ENCODE data around the gene SS18L1.

DNA sequence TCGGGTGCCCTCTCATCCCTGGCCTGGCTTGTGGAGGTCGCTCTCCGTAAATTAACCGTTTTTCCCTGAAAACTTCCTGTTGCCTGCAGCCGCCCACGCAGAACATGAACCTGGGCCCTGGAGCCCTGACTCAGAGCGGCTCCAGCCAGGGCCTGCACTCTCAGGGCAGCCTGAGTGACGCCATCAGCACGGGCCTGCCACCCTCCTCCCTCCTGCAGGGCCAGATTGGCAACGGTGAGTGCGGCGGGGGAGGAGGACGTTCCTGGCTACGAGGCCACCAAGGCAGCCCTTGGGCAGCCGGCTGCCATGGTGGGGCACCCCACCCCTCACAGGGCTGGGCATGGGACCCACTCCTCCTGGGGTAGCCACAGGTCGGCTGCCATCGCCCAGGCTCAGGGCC lies 17.8 kb downstream of the SS18L1 start:
- TF ChIP-seq, protein P1, sequence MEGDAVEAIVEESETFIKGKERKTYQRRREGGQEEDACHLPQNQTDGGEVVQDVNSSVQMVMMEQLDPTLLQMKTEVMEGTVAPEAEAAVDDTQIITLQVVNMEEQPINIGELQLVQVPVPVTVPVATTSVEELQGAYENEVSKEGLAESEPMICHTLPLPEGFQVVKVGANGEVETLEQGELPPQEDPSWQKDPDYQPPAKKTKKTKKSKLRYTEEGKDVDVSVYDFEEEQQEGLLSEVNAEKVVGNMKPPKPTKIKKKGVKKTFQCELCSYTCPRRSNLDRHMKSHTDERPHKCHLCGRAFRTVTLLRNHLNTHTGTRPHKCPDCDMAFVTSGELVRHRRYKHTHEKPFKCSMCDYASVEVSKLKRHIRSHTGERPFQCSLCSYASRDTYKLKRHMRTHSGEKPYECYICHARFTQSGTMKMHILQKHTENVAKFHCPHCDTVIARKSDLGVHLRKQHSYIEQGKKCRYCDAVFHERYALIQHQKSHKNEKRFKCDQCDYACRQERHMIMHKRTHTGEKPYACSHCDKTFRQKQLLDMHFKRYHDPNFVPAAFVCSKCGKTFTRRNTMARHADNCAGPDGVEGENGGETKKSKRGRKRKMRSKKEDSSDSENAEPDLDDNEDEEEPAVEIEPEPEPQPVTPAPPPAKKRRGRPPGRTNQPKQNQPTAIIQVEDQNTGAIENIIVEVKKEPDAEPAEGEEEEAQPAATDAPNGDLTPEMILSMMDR (IDR thresholded peaks at IDR 0.05; ENCODE audit: low read depth, low read length) = no peak
- no peak for TF ChIP-seq EZH2phosphoT487 (IDR thresholded peaks at IDR 0.05; ENCODE audit: low read depth)

All from OCI-LY3 (cell line).